ENCODE results near the gene TAX1BP3. TPM values are rescaled to one million over a fixed set of nuclear protein-coding genes. Genes with fewer than 3 reads are reported as not detected.

TAX1BP3 gene
- total RNA-seq, 1 donor from 2014 or later, result 148 TPM

GRCh38 chr17:3639981-3640596 lies 28.3 kb downstream of the TAX1BP3 start:
- H3K4me3 Mint-ChIP-seq (ENCODE audit: unreplicated experiment), result peak overlapping the region; percentile 3
- H3K36me3 Mint-ChIP-seq (ENCODE audit: low read depth, unreplicated experiment), result peaks cover 10% of the 10 kb centered on the region
- H3K27ac Mint-ChIP-seq (ENCODE audit: unreplicated experiment), result peak overlapping the region; percentile 12
- DNase-seq (ENCODE audit: low spot score), result no peak
- H3K9me3 Mint-ChIP-seq (ENCODE audit: unreplicated experiment), result no peaks in the 10 kb centered on the region
- peaks cover 9% of the 10 kb centered on the region for H3K27me3 Mint-ChIP-seq (ENCODE audit: unreplicated experiment)
- TF ChIP-seq, protein P1, sequence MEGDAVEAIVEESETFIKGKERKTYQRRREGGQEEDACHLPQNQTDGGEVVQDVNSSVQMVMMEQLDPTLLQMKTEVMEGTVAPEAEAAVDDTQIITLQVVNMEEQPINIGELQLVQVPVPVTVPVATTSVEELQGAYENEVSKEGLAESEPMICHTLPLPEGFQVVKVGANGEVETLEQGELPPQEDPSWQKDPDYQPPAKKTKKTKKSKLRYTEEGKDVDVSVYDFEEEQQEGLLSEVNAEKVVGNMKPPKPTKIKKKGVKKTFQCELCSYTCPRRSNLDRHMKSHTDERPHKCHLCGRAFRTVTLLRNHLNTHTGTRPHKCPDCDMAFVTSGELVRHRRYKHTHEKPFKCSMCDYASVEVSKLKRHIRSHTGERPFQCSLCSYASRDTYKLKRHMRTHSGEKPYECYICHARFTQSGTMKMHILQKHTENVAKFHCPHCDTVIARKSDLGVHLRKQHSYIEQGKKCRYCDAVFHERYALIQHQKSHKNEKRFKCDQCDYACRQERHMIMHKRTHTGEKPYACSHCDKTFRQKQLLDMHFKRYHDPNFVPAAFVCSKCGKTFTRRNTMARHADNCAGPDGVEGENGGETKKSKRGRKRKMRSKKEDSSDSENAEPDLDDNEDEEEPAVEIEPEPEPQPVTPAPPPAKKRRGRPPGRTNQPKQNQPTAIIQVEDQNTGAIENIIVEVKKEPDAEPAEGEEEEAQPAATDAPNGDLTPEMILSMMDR (IDR thresholded peaks at IDR 0.05; ENCODE audit: unreplicated experiment), result no peak
- peaks cover 12% of the 10 kb centered on the region for H3K4me1 Mint-ChIP-seq (ENCODE audit: unreplicated experiment)

GRCh38 chr17:3636908-3637373 lies 31.4 kb downstream of the TAX1BP3 start:
- Mint-ChIP-seq H3K4me1 (ENCODE audit: unreplicated experiment) (peaks cover 14% of the 10 kb centered on the region), H3K36me3 (ENCODE audit: low read depth, unreplicated experiment) (peaks cover 10% of the 10 kb centered on the region), H3K9me3 (ENCODE audit: unreplicated experiment) (no peaks in the 10 kb centered on the region), H3K4me3 (ENCODE audit: unreplicated experiment) (peak overlapping the region; percentile 93), H3K27me3 (ENCODE audit: unreplicated experiment) (peaks cover 10% of the 10 kb centered on the region), H3K27ac (ENCODE audit: unreplicated experiment) (no peak overlapping the region)
- DNase-seq (ENCODE audit: low spot score), result peak; percentile 35
- TF ChIP-seq, protein P1 (IDR thresholded peaks at IDR 0.05; ENCODE audit: unreplicated experiment), result no peak

DNA sequence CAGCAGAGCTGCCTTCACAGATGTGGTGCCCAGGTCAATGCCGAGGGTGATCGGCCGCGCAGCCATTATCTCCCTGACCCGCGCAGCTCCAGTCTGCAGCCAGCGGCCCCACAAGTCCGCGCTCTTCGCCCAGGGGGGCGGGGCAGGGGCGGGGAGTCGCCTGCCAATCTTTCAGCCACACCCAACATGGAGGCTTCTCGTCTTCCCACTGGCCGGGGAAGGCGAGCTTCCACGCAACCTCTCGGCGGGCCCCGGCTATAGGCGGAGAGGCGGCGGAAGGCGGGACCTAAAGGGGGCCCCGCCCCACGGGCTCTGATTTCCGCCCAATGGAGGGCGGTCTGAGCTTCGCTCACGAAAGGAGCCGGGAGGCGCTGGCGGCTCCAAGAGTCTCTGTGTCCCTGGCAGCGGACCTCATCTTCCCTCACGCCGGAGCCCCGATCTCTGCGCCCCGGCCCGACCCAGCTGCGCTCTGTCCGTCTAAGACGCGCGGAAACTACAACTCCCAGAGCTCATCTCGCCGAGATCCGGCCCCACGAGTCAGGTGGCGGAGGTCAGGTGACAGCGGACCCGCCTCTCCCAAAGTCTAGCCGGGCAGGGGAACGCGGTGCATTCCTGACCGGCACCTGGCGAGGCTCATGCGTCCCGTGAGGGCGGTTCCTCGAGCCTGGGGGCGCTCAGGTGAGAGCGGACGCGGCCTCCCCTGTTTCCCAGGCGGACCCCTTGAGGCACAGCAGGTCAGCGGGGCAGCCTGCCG lies 32.0 kb downstream of the TAX1BP3 start, which contains the start of the genes CTNS and SHPK:
Gene CTNS (plus strand): TSS at position 607 of the 754 bp plus-strand sequence. CDS start 3,447 bp downstream, outside the sequence.
Gene SHPK (minus strand): TSS at position 97 of the 754 bp plus-strand sequence. CDS start 31 bp downstream, at position 66.
- H3K9me3 Mint-ChIP-seq (ENCODE audit: unreplicated experiment), result no peaks in the 10 kb centered on the region
- peak; percentile 96 for DNase-seq (ENCODE audit: low spot score)
- TF ChIP-seq, protein P1 (IDR thresholded peaks at IDR 0.05; ENCODE audit: unreplicated experiment), result no peak
- peaks cover 14% of the 10 kb centered on the region for H3K4me1 Mint-ChIP-seq (ENCODE audit: unreplicated experiment)
- H3K36me3 Mint-ChIP-seq (ENCODE audit: low read depth, unreplicated experiment), result peaks cover 10% of the 10 kb centered on the region
- peak within 1 kb of the TSS; percentile 99 for H3K27ac Mint-ChIP-seq (ENCODE audit: unreplicated experiment)
- H3K27me3 Mint-ChIP-seq (ENCODE audit: unreplicated experiment), result peaks cover 10% of the 10 kb centered on the region
- H3K4me3 Mint-ChIP-seq (ENCODE audit: unreplicated experiment), result peak within 1 kb of the TSS; percentile 97

- no peak for DNase-seq (ENCODE audit: low spot score)
- H3K9me3 Mint-ChIP-seq (ENCODE audit: unreplicated experiment), result no peaks in the 10 kb centered on the region
- peak overlapping the region; percentile 67 for H3K27ac Mint-ChIP-seq (ENCODE audit: unreplicated experiment)
- peak overlapping the region; percentile 95 for H3K4me3 Mint-ChIP-seq (ENCODE audit: unreplicated experiment)
- peaks cover 14% of the 10 kb centered on the region for H3K4me1 Mint-ChIP-seq (ENCODE audit: unreplicated experiment)
- TF ChIP-seq, protein P1 (IDR thresholded peaks at IDR 0.05; ENCODE audit: unreplicated experiment), result no peak
- peaks cover 10% of the 10 kb centered on the region for H3K27me3 Mint-ChIP-seq (ENCODE audit: unreplicated experiment)
- H3K36me3 Mint-ChIP-seq (ENCODE audit: low read depth, unreplicated experiment), result peaks cover 10% of the 10 kb centered on the region
Observed at GRCh38 chr17:3635474-3636153, 32.8 kb downstream of the TAX1BP3 start.
